K562 (cell line): Measurements from ENCODE around the gene SMIM35. TPM values are rescaled to one million over a fixed set of nuclear protein-coding genes. Genes with fewer than 3 reads are reported as not detected.

ENCODE experiments used
- ARNT ChIP-seq, 2 experiments: fragments of 450-650 bp; IDR thresholded peaks; 2 replicates each; pipeline ENCODE4 v1.6.1; 2016; ENCODE audit warnings: mild to moderate bottlenecking in 1 of 2
- GABPA ChIP-seq: fragments of 200-800 bp; sonication (Bioruptor generic); conservative IDR thresholded peaks from 2 replicates; pipeline ENCODE4 v1.6.1; 2016; ENCODE audit warnings: low read depth, missing genetic modification characterization, missing compliant biosample characterization
- GABPB1 ChIP-seq: sonication (generic); formaldehyde crosslinking; IDR thresholded peaks from 2 replicates; pipeline ENCODE4 v1.8.0; 2022; ENCODE audit warnings: mild to moderate bottlenecking, missing genetic modification reagents
- KHSRP ChIP-seq: fragments of 450-650 bp; IDR thresholded peaks from 2 replicates; pipeline ENCODE4 v1.6.1; 2017
- MEF2D ChIP-seq: conservative IDR thresholded peaks from 2 replicates; pipeline ENCODE4 v1.6.1; 2016; ENCODE audit warnings: low read depth, missing genetic modification characterization, missing compliant biosample characterization
- RBM17 ChIP-seq: fragments of 200-400 bp; formaldehyde crosslinking; IDR thresholded peaks from 2 replicates; pipeline ENCODE4 v1.6.1; 2017; ENCODE audit warnings: low read depth, mild to moderate bottlenecking, low read length, borderline replicate concordance
- SIN3A ChIP-seq, 2 experiments: fragments of 150-350 bp in 1 of 2; IDR thresholded peaks; 2 replicates each; pipeline ENCODE4 v1.6.1; 2011 to 2016; ENCODE audit warnings: borderline replicate concordance in 2 of 2, low read depth in 2 of 2, low read length in 2 of 2, mild to moderate bottlenecking in 2 of 2, moderate library complexity in 2 of 2; ENCODE audit not compliant: control insufficient read depth in 1 of 2
- SLC30A9 ChIP-seq: fragments of 250-450 bp; sonication (Bioruptor Pico); IDR thresholded peaks from 2 replicates; pipeline ENCODE4 v1.8.0; 2022; ENCODE audit warnings: mild to moderate bottlenecking, moderate library complexity
- ZNF431 ChIP-seq: sonication (generic); formaldehyde crosslinking; IDR thresholded peaks from 2 replicates; pipeline ENCODE4 v1.8.0; 2022; ENCODE audit warnings: mild to moderate bottlenecking, missing genetic modification reagents
- polyA plus RNA-seq, 8 experiments: library from polyadenylated mRNA; depleted of rRNA in 4 of 8; stranded (reverse) in 5 of 8; unstranded in 3 of 8; fragments of >200 nt; fragmentation: Nextera tagmentation in 2 of 8; fragmentation: Illumina TruSeq in 1 of 8; extraction: Ambion mirVana in 2 of 8; extraction: Trizol in 1 of 8; gene quantifications; 2 replicates each; pipeline versions ENCODE4 v1.2.1 to v1.2.3, GENCODE V29; 2011 to 2014; ENCODE audit warnings: inconsistent platforms in 1 of 8, missing spikeins in 1 of 8
- total RNA-seq, 7 experiments: library from RNA; depleted of rRNA in 6 of 7; stranded (reverse); fragments of >200 nt in 6 of 7; fragmentation: Illumina TruSeq in 2 of 7; extraction: Trizol in 2 of 7; gene quantifications; 2 replicates each; pipeline versions ENCODE4 v1.2.1 to v1.2.3, GENCODE V29; 2011 to 2021; ENCODE audit warnings: low replicate concordance in 1 of 7
- TF ChIP-seq, protein P1 (sequence below): IDR thresholded peaks from 2 replicates; pipeline ENCODE4 v1.6.1; 2016; ENCODE audit warnings: missing genetic modification characterization, missing compliant biosample characterization
- TF ChIP-seq, protein P2 (sequence below): sonication (generic); formaldehyde crosslinking; IDR thresholded peaks from 2 replicates; pipeline ENCODE4 v1.5.0; 2020; ENCODE audit warnings: missing genetic modification reagents
- TF ChIP-seq, protein P3 (sequence below): conservative IDR thresholded peaks from 2 replicates; pipeline ENCODE4 v1.6.1; 2011; ENCODE audit warnings: low read depth, mild to moderate bottlenecking, low read length; ENCODE audit not compliant: control insufficient read depth
- TF ChIP-seq, protein P4 (sequence below): fragments of 450-650 bp; IDR thresholded peaks from 2 replicates; pipeline ENCODE4 v1.7.0; 2016; ENCODE audit warnings: borderline replicate concordance
- TF ChIP-seq, protein P5 (sequence below): fragments of 450-650 bp; formaldehyde crosslinking; IDR thresholded peaks from 2 replicates; pipeline ENCODE4 v1.4.0; 2022; ENCODE audit warnings: missing genetic modification characterization
- TF ChIP-seq, protein P6 (sequence below): fragments of 150-350 bp; IDR thresholded peaks from 2 replicates; pipeline ENCODE4 v1.6.1; 2014; ENCODE audit warnings: low read depth, mild to moderate bottlenecking, low read length, borderline replicate concordance

The SMIM35 gene
- total and polyA plus RNA-seq, 9 of the 15 experiments (the other 6 are each of a cell fraction or from before 2014, with no cell fraction given), result 0.03 TPM; not detected in 7

DNA sequence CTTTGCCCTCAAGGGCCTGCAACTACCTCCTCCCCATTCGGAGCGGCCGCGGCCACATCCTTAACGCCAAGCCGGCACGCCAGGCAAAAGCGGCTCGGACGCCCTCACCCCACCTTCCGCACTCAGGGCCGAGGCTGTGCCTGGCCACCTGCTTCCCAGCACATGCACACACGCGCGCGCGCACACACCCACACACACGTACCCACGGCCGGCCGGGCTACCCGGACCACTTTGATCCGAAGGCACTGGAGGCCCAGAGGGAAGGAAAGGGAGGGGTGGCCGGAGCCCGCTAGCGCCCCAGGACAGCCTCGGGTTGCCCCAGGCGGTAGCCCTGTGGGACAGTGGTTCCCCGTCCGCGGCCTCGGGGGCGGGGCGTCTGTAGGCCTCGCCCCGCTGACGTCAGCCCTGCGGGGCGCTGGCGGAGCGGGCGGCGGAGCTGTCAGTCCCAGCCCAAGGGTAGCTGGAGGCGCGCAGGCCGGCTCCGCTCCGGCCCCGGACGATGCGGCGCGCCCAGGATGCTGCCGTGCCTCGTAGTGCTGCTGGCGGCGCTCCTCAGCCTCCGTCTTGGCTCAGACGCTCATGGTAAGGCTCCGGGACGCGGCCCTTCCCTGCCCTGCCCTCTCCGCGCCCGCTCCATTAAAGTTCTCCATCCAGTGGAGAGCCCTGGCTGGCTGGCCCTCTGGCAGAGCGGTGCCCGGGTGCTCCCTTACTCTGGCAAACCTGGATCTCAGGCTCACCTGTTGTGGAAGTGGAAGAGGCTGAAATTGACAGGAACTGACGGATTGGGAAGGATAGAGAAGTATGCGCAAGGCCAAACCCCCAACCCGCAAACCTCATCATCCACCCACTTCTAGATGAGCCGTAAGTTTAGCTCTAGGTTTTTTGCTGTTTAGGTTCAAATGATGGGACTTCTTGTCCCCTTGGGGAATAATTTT, 100.5 kb downstream of the SMIM35 start, which contains the start of gene IL10RA (continued):
- TF ChIP-seq, protein P1, sequence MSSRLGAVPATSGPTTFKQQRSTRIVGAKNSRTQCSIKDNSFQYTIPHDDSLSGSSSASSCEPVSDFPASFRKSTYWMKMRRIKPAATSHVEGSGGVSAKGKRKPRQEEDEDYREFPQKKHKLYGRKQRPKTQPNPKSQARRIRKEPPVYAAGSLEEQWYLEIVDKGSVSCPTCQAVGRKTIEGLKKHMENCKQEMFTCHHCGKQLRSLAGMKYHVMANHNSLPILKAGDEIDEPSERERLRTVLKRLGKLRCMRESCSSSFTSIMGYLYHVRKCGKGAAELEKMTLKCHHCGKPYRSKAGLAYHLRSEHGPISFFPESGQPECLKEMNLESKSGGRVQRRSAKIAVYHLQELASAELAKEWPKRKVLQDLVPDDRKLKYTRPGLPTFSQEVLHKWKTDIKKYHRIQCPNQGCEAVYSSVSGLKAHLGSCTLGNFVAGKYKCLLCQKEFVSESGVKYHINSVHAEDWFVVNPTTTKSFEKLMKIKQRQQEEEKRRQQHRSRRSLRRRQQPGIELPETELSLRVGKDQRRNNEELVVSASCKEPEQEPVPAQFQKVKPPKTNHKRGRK, result no peak
- TF ChIP-seq, protein P2, sequence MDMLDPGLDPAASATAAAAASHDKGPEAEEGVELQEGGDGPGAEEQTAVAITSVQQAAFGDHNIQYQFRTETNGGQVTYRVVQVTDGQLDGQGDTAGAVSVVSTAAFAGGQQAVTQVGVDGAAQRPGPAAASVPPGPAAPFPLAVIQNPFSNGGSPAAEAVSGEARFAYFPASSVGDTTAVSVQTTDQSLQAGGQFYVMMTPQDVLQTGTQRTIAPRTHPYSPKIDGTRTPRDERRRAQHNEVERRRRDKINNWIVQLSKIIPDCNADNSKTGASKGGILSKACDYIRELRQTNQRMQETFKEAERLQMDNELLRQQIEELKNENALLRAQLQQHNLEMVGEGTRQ (CRISPR knock-in tag), result no peak
- TF ChIP-seq MEF2D (tag) (no peak), ARNT (IDR thresholded peaks at IDR 0.05) (0 out of 4 replicates have a peak, but pooled peaks of 1 of the 2 experiments have one; percentile 20), SIN3A (IDR thresholded peaks at IDR 0.05; ENCODE audit: borderline replicate concordance in 2 of 2, control insufficient read depth in 1 of 2, low read depth in 2 of 2, low read length in 2 of 2) (peak in 1 of 2 experiments; percentile 38; a peak in 2 of 4 replicates), SLC30A9 (CRISPR knock-in tag) (no peak), KHSRP (no peak), GABPA (tag) (no peak), RBM17 (no peak), GABPB1 (CRISPR knock-in tag) (peak; percentile 57), ZNF431 (CRISPR knock-in tag) (peak; percentile 94)
- TF ChIP-seq, protein P3, sequence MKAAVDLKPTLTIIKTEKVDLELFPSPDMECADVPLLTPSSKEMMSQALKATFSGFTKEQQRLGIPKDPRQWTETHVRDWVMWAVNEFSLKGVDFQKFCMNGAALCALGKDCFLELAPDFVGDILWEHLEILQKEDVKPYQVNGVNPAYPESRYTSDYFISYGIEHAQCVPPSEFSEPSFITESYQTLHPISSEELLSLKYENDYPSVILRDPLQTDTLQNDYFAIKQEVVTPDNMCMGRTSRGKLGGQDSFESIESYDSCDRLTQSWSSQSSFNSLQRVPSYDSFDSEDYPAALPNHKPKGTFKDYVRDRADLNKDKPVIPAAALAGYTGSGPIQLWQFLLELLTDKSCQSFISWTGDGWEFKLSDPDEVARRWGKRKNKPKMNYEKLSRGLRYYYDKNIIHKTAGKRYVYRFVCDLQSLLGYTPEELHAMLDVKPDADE, result no peak
- TF ChIP-seq, protein P4, sequence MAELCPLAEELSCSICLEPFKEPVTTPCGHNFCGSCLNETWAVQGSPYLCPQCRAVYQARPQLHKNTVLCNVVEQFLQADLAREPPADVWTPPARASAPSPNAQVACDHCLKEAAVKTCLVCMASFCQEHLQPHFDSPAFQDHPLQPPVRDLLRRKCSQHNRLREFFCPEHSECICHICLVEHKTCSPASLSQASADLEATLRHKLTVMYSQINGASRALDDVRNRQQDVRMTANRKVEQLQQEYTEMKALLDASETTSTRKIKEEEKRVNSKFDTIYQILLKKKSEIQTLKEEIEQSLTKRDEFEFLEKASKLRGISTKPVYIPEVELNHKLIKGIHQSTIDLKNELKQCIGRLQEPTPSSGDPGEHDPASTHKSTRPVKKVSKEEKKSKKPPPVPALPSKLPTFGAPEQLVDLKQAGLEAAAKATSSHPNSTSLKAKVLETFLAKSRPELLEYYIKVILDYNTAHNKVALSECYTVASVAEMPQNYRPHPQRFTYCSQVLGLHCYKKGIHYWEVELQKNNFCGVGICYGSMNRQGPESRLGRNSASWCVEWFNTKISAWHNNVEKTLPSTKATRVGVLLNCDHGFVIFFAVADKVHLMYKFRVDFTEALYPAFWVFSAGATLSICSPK, result no peak
- TF ChIP-seq, protein P5, sequence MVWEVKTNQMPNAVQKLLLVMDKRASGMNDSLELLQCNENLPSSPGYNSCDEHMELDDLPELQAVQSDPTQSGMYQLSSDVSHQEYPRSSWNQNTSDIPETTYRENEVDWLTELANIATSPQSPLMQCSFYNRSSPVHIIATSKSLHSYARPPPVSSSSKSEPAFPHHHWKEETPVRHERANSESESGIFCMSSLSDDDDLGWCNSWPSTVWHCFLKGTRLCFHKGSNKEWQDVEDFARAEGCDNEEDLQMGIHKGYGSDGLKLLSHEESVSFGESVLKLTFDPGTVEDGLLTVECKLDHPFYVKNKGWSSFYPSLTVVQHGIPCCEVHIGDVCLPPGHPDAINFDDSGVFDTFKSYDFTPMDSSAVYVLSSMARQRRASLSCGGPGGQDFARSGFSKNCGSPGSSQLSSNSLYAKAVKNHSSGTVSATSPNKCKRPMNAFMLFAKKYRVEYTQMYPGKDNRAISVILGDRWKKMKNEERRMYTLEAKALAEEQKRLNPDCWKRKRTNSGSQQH (CRISPR knock-in tag), result no peak
- TF ChIP-seq, protein P6, sequence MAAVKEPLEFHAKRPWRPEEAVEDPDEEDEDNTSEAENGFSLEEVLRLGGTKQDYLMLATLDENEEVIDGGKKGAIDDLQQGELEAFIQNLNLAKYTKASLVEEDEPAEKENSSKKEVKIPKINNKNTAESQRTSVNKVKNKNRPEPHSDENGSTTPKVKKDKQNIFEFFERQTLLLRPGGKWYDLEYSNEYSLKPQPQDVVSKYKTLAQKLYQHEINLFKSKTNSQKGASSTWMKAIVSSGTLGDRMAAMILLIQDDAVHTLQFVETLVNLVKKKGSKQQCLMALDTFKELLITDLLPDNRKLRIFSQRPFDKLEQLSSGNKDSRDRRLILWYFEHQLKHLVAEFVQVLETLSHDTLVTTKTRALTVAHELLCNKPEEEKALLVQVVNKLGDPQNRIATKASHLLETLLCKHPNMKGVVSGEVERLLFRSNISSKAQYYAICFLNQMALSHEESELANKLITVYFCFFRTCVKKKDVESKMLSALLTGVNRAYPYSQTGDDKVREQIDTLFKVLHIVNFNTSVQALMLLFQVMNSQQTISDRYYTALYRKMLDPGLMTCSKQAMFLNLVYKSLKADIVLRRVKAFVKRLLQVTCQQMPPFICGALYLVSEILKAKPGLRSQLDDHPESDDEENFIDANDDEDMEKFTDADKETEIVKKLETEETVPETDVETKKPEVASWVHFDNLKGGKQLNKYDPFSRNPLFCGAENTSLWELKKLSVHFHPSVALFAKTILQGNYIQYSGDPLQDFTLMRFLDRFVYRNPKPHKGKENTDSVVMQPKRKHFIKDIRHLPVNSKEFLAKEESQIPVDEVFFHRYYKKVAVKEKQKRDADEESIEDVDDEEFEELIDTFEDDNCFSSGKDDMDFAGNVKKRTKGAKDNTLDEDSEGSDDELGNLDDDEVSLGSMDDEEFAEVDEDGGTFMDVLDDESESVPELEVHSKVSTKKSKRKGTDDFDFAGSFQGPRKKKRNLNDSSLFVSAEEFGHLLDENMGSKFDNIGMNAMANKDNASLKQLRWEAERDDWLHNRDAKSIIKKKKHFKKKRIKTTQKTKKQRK, result no peak
